HepG2 (cell line): ENCODE data around the gene ALOX5AP. TPM values are rescaled to one million over a fixed set of nuclear protein-coding genes. Genes with fewer than 3 reads are reported as not detected.

Source experiments
- ARNT ChIP-seq: fragments of 450-650 bp; IDR thresholded peaks from 2 replicates; pipeline ENCODE4 v1.6.1; 2017
- HOXA9 ChIP-seq: sonication (generic); formaldehyde crosslinking; IDR thresholded peaks from 2 replicates; pipeline ENCODE4 v1.8.1; 2022; ENCODE audit warnings: missing genetic modification reagents, mild to moderate bottlenecking, moderate library complexity, borderline replicate concordance
- JUND ChIP-seq: sonication (generic); formaldehyde crosslinking; IDR thresholded peaks from 2 replicates; pipeline ENCODE4 v1.8.0; 2022; ENCODE audit warnings: mild to moderate bottlenecking, missing genetic modification reagents
- MTF1 ChIP-seq: sonication (generic); formaldehyde crosslinking; IDR thresholded peaks from 2 replicates; pipeline ENCODE4 v1.5.0; 2020; ENCODE audit warnings: missing genetic modification reagents
- NCOA2 ChIP-seq: sonication (generic); formaldehyde crosslinking; IDR thresholded peaks from 2 replicates; pipeline ENCODE4 v1.8.0; 2022; ENCODE audit warnings: inconsistent platforms
- SMAD9 ChIP-seq: sonication (generic); formaldehyde crosslinking; IDR thresholded peaks from 2 replicates; pipeline ENCODE4 v1.5.1; 2020; ENCODE audit warnings: mild to moderate bottlenecking, missing genetic modification reagents
- SNAPC2 ChIP-seq: sonication (generic); formaldehyde crosslinking; IDR thresholded peaks from 2 replicates; pipeline ENCODE4 v1.8.1; 2022; ENCODE audit warnings: mild to moderate bottlenecking, missing genetic modification reagents
- THAP11 ChIP-seq: IDR thresholded peaks from 2 replicates; pipeline ENCODE4 v1.6.1; 2016; ENCODE audit warnings: missing biosample characterization, missing genetic modification reagents
- ZNF670 ChIP-seq: sonication (generic); formaldehyde crosslinking; IDR thresholded peaks from 2 replicates; pipeline ENCODE4 v1.8.0; 2022; ENCODE audit warnings: mild to moderate bottlenecking, missing genetic modification reagents, borderline replicate concordance
- polyA plus RNA-seq, 8 experiments: library from polyadenylated mRNA; depleted of rRNA in 3 of 8; stranded (reverse) in 7 of 8; unstranded in 1 of 8; fragments of >200 nt; fragmentation: Illumina TruSeq in 4 of 8; extraction: Trizol in 4 of 8; gene quantifications; 2 replicates each; pipeline versions ENCODE4 v1.2.1 to v1.2.3, GENCODE V29; 2011 to 2016; ENCODE audit warnings: low read depth in 4 of 8, missing spikeins in 1 of 8, mixed read lengths in 1 of 8; ENCODE audit not compliant: insufficient read depth in 1 of 8
- total RNA-seq, 5 experiments: library from RNA; depleted of rRNA; stranded (reverse); fragments of >200 nt; fragmentation: Illumina TruSeq; extraction: Trizol; gene quantifications; 2 replicates each; pipeline ENCODE4 v1.2.3, GENCODE V29; 2016; ENCODE audit warnings: low read depth in 1 of 5
- TF ChIP-seq, protein P1 (sequence below): sonication (generic); formaldehyde crosslinking; IDR thresholded peaks from 2 replicates; pipeline ENCODE4 v1.4.0; 2020; ENCODE audit warnings: missing genetic modification reagents; ENCODE audit errors: not compliant biosample characterization
- TF ChIP-seq, protein P2 (sequence below): sonication (generic); formaldehyde crosslinking; IDR thresholded peaks from 2 replicates; pipeline ENCODE4 v1.8.1; 2023; ENCODE audit warnings: mild to moderate bottlenecking, moderate library complexity, missing genetic modification reagents
- TF ChIP-seq, protein P3 (sequence below): sonication (generic); formaldehyde crosslinking; IDR thresholded peaks from 2 replicates; pipeline ENCODE4 v1.4.0; 2020; ENCODE audit warnings: mild to moderate bottlenecking, missing genetic modification reagents
- TF ChIP-seq, protein P4 (sequence below): sonication (generic); formaldehyde crosslinking; IDR thresholded peaks from 2 replicates; pipeline ENCODE4 v1.4.0; 2020; ENCODE audit warnings: mild to moderate bottlenecking, missing genetic modification reagents, borderline replicate concordance
- TF ChIP-seq, protein P5 (sequence below): sonication (generic); formaldehyde crosslinking; IDR thresholded peaks from 2 replicates; pipeline ENCODE4 v1.9.0; 2022; ENCODE audit warnings: missing genetic modification reagents, mild to moderate bottlenecking, borderline replicate concordance
- TF ChIP-seq, protein P6 (sequence below): sonication (generic); formaldehyde crosslinking; IDR thresholded peaks from 2 replicates; pipeline ENCODE4 v1.5.0; 2020; ENCODE audit warnings: missing genetic modification reagents

ALOX5AP gene
- total and polyA plus RNA-seq, 2 of the 13 experiments (the other 11 are each of a cell fraction or from before 2014, with no cell fraction given), result 0.97 to 1.2 TPM

DNA sequence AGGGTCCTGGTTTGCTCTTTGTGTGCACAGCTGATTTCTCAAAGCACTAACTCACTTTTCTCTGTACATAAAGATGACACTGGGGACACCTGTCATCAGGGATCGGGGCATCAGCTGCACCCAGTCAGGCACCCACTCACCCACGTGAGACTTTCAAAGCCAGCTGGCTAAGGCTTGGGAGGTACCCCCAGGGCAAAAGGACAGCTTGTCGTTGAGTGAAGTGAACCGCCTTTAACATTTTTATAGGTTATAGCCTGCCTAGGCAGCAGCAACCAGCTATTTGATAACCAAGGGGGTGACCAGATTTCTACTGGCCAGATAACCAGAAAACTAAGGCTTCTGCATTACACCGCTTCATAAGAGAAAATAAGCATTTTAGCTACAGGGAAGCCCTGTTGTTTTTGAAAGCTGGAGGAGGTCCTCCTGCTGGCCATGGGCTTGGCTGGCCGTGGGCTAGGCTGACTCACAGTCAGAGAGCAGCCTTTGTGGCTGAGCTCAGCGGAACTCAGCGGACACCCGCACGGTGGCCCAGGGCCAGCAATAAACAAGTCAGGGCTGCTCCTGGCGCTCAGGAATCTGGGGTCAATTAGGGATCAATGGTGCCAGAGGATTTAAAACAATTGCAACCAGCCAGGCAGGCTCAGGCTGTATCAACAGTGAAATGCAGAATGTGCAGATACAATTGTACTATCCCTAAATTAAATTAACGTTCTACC is 57.1 kb downstream of the ALOX5AP start (continued):
- TF ChIP-seq SNAPC2 (CRISPR knock-in tag), result no peak
- TF ChIP-seq, protein P1, sequence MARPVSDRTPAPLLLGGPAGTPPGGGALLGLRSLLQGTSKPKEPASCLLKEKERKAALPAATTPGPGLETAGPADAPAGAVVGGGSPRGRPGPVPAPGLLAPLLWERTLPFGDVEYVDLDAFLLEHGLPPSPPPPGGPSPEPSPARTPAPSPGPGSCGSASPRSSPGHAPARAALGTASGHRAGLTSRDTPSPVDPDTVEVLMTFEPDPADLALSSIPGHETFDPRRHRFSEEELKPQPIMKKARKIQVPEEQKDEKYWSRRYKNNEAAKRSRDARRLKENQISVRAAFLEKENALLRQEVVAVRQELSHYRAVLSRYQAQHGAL, result no peak
- TF ChIP-seq, protein P2, sequence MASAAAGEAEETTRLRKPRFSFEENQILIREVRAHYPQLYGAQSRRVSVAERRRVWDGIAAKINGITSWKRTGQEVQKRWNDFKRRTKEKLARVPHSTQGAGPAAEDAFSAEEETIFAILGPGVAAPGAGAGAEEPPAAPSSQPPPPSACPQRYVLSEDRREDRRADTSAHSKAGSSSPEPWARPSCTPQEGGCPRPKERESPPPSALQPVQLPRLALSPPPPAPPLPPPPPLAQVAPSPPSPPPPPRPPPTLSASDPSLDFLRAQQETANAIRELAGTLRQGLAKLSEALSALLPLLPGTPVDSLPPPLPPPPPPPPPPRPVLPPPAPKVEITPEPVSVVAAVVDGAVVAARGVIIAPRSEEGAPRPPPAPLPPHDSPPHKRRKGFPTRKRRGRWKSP (CRISPR knock-in tag), result no peak
- TF ChIP-seq ARNT, result no peak
- TF ChIP-seq MTF1, result no peak
- TF ChIP-seq THAP11, result no peak
- TF ChIP-seq, protein P3, sequence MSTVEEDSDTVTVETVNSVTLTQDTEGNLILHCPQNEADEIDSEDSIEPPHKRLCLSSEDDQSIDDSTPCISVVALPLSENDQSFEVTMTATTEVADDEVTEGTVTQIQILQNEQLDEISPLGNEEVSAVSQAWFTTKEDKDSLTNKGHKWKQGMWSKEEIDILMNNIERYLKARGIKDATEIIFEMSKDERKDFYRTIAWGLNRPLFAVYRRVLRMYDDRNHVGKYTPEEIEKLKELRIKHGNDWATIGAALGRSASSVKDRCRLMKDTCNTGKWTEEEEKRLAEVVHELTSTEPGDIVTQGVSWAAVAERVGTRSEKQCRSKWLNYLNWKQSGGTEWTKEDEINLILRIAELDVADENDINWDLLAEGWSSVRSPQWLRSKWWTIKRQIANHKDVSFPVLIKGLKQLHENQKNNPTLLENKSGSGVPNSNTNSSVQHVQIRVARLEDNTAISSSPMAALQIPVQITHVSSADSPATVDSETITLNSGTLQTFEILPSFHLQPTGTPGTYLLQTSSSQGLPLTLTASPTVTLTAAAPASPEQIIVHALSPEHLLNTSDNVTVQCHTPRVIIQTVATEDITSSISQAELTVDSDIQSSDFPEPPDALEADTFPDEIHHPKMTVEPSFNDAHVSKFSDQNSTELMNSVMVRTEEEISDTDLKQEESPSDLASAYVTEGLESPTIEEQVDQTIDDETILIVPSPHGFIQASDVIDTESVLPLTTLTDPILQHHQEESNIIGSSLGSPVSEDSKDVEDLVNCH, result no peak
- no peak for TF ChIP-seq SMAD9 (CRISPR knock-in tag)
- TF ChIP-seq, protein P4, sequence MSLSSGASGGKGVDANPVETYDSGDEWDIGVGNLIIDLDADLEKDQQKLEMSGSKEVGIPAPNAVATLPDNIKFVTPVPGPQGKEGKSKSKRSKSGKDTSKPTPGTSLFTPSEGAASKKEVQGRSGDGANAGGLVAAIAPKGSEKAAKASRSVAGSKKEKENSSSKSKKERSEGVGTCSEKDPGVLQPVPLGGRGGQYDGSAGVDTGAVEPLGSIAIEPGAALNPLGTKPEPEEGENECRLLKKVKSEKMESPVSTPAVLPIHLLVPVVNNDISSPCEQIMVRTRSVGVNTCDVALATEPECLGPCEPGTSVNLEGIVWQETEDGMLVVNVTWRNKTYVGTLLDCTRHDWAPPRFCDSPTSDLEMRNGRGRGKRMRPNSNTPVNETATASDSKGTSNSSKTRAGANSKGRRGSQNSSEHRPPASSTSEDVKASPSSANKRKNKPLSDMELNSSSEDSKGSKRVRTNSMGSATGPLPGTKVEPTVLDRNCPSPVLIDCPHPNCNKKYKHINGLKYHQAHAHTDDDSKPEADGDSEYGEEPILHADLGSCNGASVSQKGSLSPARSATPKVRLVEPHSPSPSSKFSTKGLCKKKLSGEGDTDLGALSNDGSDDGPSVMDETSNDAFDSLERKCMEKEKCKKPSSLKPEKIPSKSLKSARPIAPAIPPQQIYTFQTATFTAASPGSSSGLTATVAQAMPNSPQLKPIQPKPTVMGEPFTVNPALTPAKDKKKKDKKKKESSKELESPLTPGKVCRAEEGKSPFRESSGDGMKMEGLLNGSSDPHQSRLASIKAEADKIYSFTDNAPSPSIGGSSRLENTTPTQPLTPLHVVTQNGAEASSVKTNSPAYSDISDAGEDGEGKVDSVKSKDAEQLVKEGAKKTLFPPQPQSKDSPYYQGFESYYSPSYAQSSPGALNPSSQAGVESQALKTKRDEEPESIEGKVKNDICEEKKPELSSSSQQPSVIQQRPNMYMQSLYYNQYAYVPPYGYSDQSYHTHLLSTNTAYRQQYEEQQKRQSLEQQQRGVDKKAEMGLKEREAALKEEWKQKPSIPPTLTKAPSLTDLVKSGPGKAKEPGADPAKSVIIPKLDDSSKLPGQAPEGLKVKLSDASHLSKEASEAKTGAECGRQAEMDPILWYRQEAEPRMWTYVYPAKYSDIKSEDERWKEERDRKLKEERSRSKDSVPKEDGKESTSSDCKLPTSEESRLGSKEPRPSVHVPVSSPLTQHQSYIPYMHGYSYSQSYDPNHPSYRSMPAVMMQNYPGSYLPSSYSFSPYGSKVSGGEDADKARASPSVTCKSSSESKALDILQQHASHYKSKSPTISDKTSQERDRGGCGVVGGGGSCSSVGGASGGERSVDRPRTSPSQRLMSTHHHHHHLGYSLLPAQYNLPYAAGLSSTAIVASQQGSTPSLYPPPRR (CRISPR knock-in tag), result no peak
- TF ChIP-seq, protein P5, sequence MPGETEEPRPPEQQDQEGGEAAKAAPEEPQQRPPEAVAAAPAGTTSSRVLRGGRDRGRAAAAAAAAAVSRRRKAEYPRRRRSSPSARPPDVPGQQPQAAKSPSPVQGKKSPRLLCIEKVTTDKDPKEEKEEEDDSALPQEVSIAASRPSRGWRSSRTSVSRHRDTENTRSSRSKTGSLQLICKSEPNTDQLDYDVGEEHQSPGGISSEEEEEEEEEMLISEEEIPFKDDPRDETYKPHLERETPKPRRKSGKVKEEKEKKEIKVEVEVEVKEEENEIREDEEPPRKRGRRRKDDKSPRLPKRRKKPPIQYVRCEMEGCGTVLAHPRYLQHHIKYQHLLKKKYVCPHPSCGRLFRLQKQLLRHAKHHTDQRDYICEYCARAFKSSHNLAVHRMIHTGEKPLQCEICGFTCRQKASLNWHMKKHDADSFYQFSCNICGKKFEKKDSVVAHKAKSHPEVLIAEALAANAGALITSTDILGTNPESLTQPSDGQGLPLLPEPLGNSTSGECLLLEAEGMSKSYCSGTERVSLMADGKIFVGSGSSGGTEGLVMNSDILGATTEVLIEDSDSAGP (CRISPR knock-in tag), result no peak
- no peak for TF ChIP-seq ZNF670
- no peak for TF ChIP-seq HOXA9 (CRISPR knock-in tag)
- TF ChIP-seq JUND, result no peak
- TF ChIP-seq NCOA2 (CRISPR knock-in tag), result no peak
- TF ChIP-seq, protein P6, sequence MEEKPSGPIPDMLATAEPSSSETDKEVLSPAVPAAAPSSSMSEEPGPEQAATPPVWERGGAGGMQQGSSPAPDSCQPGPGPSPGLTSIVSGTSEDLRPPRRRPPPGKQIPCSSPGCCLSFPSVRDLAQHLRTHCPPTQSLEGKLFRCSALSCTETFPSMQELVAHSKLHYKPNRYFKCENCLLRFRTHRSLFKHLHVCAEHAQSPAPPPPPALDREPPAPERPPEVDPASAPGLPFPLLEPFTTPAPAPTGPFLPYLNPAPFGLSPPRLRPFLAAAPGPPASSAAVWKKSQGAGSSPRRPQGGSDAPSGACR (CRISPR knock-in tag), result no peak
